EH (cell line): Measurements from ENCODE around the gene KRTAP10-12.
"Not testable (repeated sequence)": the region's sequence is repeated elsewhere in the genome, so short reads cannot be mapped to it uniquely, and the experiment has no call there.

ENCODE experiments used
- DNase-seq: peaks from one replicate; pipeline ENCODE4 v3.0.0-alpha.2; 2015; ENCODE audit warnings: low read depth

KRTAP10-12 gene

GRCh38 chr21:44697172-44697810 lies at the start of gene KRTAP10-12:
TSS of gene KRTAP10-12 (plus strand) at chr21:44697172. CDS start at chr21:44697202, 30 bp downstream.
- DNase-seq = not testable (repeated sequence)

- DNase-seq = no peak
These were observed 49.8 kb upstream of the KRTAP10-12 start for GRCh38 chr21:44647222-44647552.

- DNase-seq = no peak
These were observed 48.2 kb upstream of the KRTAP10-12 start for GRCh38 chr21:44648557-44649311.

- no peak for DNase-seq
These were observed 47.4 kb upstream of the KRTAP10-12 start for GRCh38 chr21:44649521-44650100.

- DNase-seq = no peak
These were observed 46.6 kb upstream of the KRTAP10-12 start for GRCh38 chr21:44650265-44650972.

- DNase-seq = no peak
These were observed 45.8 kb upstream of the KRTAP10-12 start for GRCh38 chr21:44650973-44651675.

GRCh38 chr21:44653123-44653522 lies 43.8 kb upstream of the KRTAP10-12 start:
- no peak for DNase-seq

- DNase-seq = no peak
These were observed 43.1 kb upstream of the KRTAP10-12 start for GRCh38 chr21:44653656-44654575.

GRCh38 chr21:44654576-44655175 lies 42.3 kb upstream of the KRTAP10-12 start, which contains the start of gene KRTAP12-4:
TSS of gene KRTAP12-4 (minus strand) at chr21:44654659. CDS start at chr21:44654614, 45 bp downstream.
- DNase-seq = no peak

- no peak for DNase-seq
These were observed 40.1 kb upstream of the KRTAP10-12 start for GRCh38 chr21:44656868-44657267.

- DNase-seq = no peak
These were observed 39.1 kb upstream of the KRTAP10-12 start, which contains the start of gene KRTAP12-3 for GRCh38 chr21:44657635-44658540. TSS of gene KRTAP12-3 (plus strand) at chr21:44657932. CDS start at chr21:44657980, 48 bp downstream.

- no peak for DNase-seq
These were observed 38.4 kb upstream of the KRTAP10-12 start for GRCh38 chr21:44658541-44658910.

- no peak for DNase-seq
These were observed 37.9 kb upstream of the KRTAP10-12 start for GRCh38 chr21:44658913-44659595.

- not testable (repeated sequence) for DNase-seq
These were observed 35.4 kb upstream of the KRTAP10-12 start for GRCh38 chr21:44661567-44661966.

- DNase-seq = no peak
These were observed 32.3 kb upstream of the KRTAP10-12 start for GRCh38 chr21:44664691-44665090.

GRCh38 chr21:44666401-44667320 lies 30.3 kb upstream of the KRTAP10-12 start, which contains the start of gene KRTAP12-2:
TSS of gene KRTAP12-2 (minus strand) at chr21:44666927. CDS start at chr21:44666886, 41 bp downstream.
- no peak for DNase-seq

GRCh38 chr21:44667612-44668011 lies 29.4 kb upstream of the KRTAP10-12 start:
- no peak for DNase-seq
